SJCRH30 (cell line): ENCODE data around the gene SMAD7. TPM values are rescaled to one million over a fixed set of nuclear protein-coding genes. Genes with fewer than 3 reads are reported as not detected.

Experiments used
- DNase-seq, 2 experiments: peaks; one replicate each; pipeline ENCODE4 v3.0.0-alpha.2; 2015 to 2020
- H3K27ac ChIP-seq: fragments of 250-450 bp; sonication (Bioruptor Pico); 2 replicates; pipeline ENCODE4 v1.5.1; 2020; ENCODE audit warnings: mild to moderate bottlenecking, moderate library complexity
- H3K27me3 ChIP-seq: fragments of 250-450 bp; sonication (Bioruptor Pico); 2 replicates; pipeline ENCODE4 v1.5.1; 2020; ENCODE audit warnings: mild to moderate bottlenecking, moderate library complexity
- H3K36me3 ChIP-seq: fragments of 250-450 bp; sonication (Bioruptor Pico); 2 replicates; pipeline ENCODE4 v1.5.1; 2020; ENCODE audit warnings: mild to moderate bottlenecking, moderate library complexity
- H3K4me1 ChIP-seq: fragments of 250-450 bp; sonication (Bioruptor Pico); 2 replicates; pipeline ENCODE4 v1.5.1; 2020; ENCODE audit warnings: mild to moderate bottlenecking, moderate library complexity
- H3K4me3 ChIP-seq: fragments of 250-450 bp; sonication (Bioruptor Pico); 2 replicates; pipeline ENCODE4 v1.5.1; 2020; ENCODE audit warnings: mild to moderate bottlenecking, moderate library complexity
- H3K9me3 ChIP-seq: fragments of 250-450 bp; sonication (Bioruptor Pico); replicated peaks from 2 replicates; pipeline ENCODE4 v1.5.1; 2020; ENCODE audit warnings: mild to moderate bottlenecking, moderate library complexity
- total RNA-seq: library from RNA; depleted of rRNA; stranded (reverse); fragments of >200 nt; shearing (Covaris generic); gene quantifications from 2 replicates; pipeline ENCODE4 v1.2.3, GENCODE V29; 2014

Gene SMAD7
- total RNA-seq, 1 experiment from 2014 or later = 3.0 TPM

- H3K4me3 ChIP-seq = no peak overlapping the region
- H3K36me3 ChIP-seq = no peaks in the 10 kb centered on the region
- H3K4me1 ChIP-seq = no peaks in the 10 kb centered on the region
- DNase-seq = no peak
- no peak overlapping the region for H3K27ac ChIP-seq
- H3K9me3 ChIP-seq = no peaks in the 10 kb centered on the region
- no peaks in the 10 kb centered on the region for H3K27me3 ChIP-seq
Measured at GRCh38 chr18:48959551-48959920, 8.8 kb upstream of the SMAD7 start.

- Histone ChIP-seq H3K27me3 (no peaks in the 10 kb centered on the region), H3K9me3 (no peaks in the 10 kb centered on the region), H3K27ac (no peak overlapping the region), H3K36me3 (no peaks in the 10 kb centered on the region), H3K4me3 (no peak overlapping the region), H3K4me1 (no peaks in the 10 kb centered on the region)
- DNase-seq = no peak
Measured at GRCh38 chr18:48958951-48959350, 8.2 kb upstream of the SMAD7 start.

GRCh38 chr18:48957616-48958015, 6.9 kb upstream of the SMAD7 start:
- Histone ChIP-seq H3K9me3 (no peaks in the 10 kb centered on the region), H3K27ac (no peak overlapping the region), H3K4me1 (no peaks in the 10 kb centered on the region), H3K27me3 (no peaks in the 10 kb centered on the region), H3K36me3 (no peaks in the 10 kb centered on the region), H3K4me3 (no peak overlapping the region)
- no peak for DNase-seq

GRCh38 chr18:48957136-48957535, 6.4 kb upstream of the SMAD7 start:
- Histone ChIP-seq H3K36me3 (no peaks in the 10 kb centered on the region), H3K27ac (no peak overlapping the region), H3K4me1 (no peaks in the 10 kb centered on the region), H3K4me3 (no peak overlapping the region), H3K9me3 (no peaks in the 10 kb centered on the region), H3K27me3 (no peaks in the 10 kb centered on the region)
- no peak for DNase-seq

DNA sequence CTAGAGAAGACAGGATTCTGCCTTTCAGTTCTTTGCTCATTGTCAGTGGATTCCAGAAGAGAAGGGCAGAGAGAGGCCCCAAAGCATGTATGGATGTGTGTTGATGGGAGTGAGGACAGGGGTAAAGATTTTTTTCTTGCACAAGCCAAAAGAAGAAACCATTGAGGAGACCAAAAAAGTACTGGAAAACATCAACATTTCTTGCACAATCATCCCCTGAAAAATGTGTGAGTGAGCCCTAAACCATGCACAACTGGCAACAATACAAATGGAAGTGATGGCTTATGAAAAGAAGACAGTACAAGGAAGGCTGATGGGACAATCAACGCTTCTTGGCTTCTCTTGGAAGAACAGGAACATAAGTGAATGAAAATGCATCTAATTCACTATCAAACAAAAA, 5.6 kb upstream of the SMAD7 start:
- Histone ChIP-seq H3K4me3 (no peak overlapping the region), H3K9me3 (no peaks in the 10 kb centered on the region), H3K36me3 (no peaks in the 10 kb centered on the region), H3K27ac (no peak overlapping the region), H3K27me3 (no peaks in the 10 kb centered on the region), H3K4me1 (no peaks in the 10 kb centered on the region)
- DNase-seq = no peak

DNA sequence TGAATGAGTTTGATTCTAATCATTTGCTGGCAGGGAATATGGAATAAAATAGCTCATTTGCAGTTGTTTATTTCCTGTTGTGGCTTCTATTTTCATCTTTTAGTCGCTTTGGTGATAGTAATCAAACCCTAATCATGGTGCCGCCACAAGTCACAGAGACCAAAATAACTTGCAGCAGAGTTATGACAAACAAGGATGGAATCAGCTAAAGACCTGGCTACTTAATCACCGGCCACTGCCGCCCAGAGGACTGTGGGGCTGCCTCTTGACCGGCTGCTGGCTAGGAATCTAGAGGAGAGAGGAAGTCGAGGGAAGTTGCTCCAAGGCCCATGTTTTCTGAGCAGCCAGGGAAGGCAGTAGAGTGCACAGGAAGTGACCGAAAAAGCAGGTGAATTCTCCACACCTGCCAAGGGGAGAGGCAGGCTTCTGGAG, 5.1 kb upstream of the SMAD7 start:
- Histone ChIP-seq H3K36me3 (no peaks in the 10 kb centered on the region), H3K4me3 (no peak overlapping the region), H3K27ac (no peak overlapping the region), H3K4me1 (no peaks in the 10 kb centered on the region), H3K9me3 (no peaks in the 10 kb centered on the region), H3K27me3 (no peaks in the 10 kb centered on the region)
- no peak for DNase-seq

DNA sequence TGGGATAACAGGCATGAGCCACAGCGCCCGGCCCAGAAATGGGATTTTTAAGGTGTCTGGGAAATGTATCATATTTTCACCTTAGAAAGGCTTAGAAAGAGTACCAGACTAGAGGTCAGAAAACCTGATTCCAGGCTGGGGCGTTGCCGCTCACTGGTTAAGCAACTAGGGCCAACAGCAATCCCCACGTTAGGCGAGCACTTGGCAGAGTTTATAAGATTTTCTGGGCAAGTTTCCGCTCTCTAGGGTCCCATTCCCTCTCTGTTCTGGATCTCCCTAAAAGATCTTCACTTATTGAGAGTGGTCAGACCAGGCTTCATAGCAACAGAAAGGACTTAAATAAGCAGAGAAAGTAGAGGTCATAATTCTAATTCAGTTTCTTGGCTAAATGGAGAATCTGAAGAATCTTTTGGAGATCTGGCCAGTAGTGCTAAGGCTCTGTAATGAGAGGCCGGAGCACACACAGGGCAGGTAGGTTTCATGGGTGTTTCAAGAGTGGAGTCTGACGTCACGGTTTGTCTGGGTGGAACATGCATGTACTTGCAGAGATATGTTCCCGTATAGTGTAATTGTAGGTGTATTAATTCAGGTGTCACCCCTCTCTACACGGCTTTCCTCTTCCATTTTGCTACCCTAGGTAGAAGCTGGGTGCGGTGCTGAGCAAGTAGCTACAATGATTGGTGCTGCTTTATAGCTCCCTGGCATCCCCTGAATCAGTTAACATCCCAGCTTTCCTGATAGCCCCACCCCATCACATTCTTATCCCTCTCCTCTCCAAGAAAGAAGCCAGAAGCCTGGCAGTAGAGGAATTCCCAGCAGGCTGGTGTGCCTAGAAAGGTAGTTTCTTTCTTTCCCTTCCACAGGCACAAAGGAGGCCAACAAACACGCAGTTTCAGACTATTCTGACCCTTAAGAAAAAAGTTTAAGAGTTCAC, 4.4 kb upstream of the SMAD7 start:
- H3K36me3 ChIP-seq = no peaks in the 10 kb centered on the region
- no peak for DNase-seq
- H3K9me3 ChIP-seq = no peaks in the 10 kb centered on the region
- no peak overlapping the region for H3K4me3 ChIP-seq
- H3K4me1 ChIP-seq = no peaks in the 10 kb centered on the region
- no peaks in the 10 kb centered on the region for H3K27me3 ChIP-seq
- no peak overlapping the region for H3K27ac ChIP-seq

GRCh38 chr18:48953104-48953706, 2.4 kb upstream of the SMAD7 start:
- Histone ChIP-seq H3K9me3 (no peaks in the 10 kb centered on the region), H3K27me3 (no peaks in the 10 kb centered on the region), H3K36me3 (no peaks in the 10 kb centered on the region), H3K27ac (peak overlapping the region; percentile 98), H3K4me1 (no peaks in the 10 kb centered on the region), H3K4me3 (peak overlapping the region; percentile 86)
- no peak for DNase-seq

DNA sequence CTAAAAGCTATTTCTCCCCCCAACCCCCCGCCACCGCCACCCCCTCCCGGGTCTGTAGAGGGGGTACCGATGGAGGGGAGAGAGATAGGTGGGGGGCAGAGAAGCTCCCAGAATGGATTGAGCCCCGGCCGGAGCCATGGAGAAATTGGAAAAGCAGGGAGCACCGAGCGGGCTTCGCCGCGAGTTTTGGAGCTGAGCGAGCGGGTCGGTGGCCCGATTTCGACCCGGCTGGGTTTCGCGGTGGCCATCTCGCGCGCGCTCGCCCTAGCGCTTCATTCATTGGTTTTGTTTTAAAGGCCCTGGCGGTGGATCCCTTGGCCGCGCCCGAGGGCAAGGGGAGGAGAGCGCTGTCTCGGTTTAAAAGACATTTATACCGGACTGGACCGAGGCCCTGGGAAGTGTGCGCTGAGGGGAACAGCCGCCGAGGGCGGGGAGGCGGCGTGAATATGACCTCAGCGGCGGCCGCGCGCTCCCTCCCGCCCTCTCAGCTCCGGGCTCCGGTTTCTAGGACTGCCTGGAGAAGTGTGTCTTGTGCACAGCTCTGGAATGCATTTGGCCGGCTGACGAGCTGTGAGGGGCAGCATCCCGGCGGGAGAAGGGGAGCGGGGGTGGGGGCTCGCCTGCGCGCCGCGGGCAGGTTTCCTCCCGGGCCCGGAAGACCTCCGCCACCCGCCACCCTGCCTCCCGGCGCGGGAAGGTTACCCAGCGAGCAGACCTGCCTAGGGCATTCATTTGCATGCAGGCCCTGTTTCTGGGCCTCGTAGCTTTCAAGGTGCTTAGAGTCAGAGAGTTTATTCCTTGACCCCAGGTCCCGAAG, 1.7 kb upstream of the SMAD7 start:
- H3K36me3 ChIP-seq = no peaks in the 10 kb centered on the region
- DNase-seq = peak; percentile 78 to 80
- peaks cover 5% of the 10 kb centered on the region; the same call in 1 of the 2 replicates for H3K4me1 ChIP-seq
- no peaks in the 10 kb centered on the region for H3K9me3 ChIP-seq
- H3K27me3 ChIP-seq = no peaks in the 10 kb centered on the region
- H3K27ac ChIP-seq = peak overlapping the region; percentile 98
- peak overlapping the region; percentile 86 for H3K4me3 ChIP-seq

- peak; percentile 75 to 77 for DNase-seq
- peak overlapping the region; percentile 98 for H3K27ac ChIP-seq
- H3K4me1 ChIP-seq = peaks cover 14% of the 10 kb centered on the region
- no peaks in the 10 kb centered on the region for H3K27me3 ChIP-seq
- no peaks in the 10 kb centered on the region for H3K36me3 ChIP-seq
- H3K4me3 ChIP-seq = peak overlapping the region; percentile 86
- no peaks in the 10 kb centered on the region for H3K9me3 ChIP-seq
Measured at GRCh38 chr18:48951448-48952286, 902 bp upstream of the SMAD7 start.

DNA sequence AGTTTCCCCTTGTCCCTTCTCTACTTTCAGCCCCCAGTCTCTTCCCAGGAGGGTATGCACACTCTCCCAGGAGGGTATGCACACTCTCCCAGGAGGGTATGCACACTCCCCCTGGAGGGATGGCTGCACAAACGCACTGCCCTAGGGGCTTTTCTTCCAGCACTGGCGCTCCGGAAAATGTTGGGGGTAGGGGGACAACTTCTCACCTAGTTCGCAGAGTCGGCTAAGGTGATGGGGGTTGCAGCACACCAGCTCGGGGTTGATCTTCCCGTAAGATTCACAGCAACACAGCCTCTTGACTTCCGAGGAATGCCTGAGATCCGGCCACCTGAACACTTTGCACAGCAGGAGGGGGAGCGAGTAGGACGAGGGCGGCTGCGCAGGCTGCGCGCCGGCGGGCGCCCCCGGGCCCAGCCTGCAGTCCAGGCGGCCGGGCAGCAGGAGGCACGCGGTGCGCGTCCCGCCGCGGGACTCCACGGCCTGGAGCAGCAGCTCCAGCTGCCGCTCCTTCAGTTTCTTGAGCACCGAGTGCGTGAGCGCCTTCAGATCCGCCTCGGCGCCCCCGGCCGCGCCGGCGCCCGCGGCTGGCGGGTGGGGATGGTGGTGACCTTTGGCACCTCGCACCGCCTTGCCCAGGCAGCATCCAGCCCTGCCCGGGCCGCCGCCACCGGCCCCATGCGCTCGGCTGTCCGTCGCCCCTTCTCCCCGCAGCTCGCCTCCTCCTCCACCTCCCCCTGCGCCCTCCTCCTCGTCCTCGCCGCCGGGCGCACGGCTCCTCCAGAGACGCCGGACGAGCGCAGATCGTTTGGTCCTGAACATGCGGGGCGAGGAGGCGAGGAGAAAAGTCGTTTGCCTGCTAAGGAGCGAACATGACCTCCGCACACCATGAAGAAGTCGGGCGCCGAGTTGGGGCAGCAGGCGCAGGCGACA, 894 bp downstream of the SMAD7 start:
- peaks cover 23% of the 10 kb centered on the region for H3K4me1 ChIP-seq
- peak overlapping the region; percentile 67 for H3K4me3 ChIP-seq
- peak overlapping the region; percentile 35; the same call in 1 of the 2 replicates for H3K27ac ChIP-seq
- H3K36me3 ChIP-seq = no peaks in the 10 kb centered on the region
- peak; percentile 48 to 57 for DNase-seq
- no peaks in the 10 kb centered on the region for H3K9me3 ChIP-seq
- H3K27me3 ChIP-seq = no peaks in the 10 kb centered on the region

DNA sequence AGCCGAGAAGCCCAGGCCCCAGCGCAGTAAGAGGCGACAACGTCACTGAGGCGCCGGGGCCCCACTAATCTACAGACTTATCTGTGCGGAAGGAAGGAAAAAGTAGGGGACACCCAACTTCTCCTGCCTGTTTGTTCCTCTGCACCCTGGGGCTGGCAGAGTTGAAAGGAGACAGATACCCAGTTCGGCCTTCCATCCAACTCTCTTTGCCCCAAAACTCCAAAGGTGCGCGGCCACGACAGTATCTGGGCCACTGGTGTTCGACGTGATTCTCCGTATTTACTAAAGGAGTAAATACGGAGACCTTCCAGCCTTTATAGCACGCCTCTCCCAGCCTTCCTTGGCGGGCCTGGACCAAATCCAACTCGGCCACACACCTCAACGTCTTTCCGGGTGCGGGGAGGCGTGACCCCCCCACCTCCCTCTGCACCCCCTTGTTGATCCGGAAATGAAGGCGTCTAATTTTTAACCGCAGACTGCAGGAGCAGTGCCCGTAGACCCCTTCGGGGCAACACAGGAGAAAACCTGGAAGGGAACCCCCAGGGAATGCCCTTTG, 1.6 kb downstream of the SMAD7 start:
- H3K27ac ChIP-seq = peak overlapping the region; percentile 28; the same call in 1 of the 2 replicates
- H3K4me1 ChIP-seq = peaks cover 23% of the 10 kb centered on the region

More for the DNA sequence above, 1.6 kb downstream of the SMAD7 start:
- Histone ChIP-seq H3K36me3 (no peaks in the 10 kb centered on the region), H3K9me3 (no peaks in the 10 kb centered on the region), H3K27me3 (no peaks in the 10 kb centered on the region), H3K4me3 (peak overlapping the region; percentile 67)
- DNase-seq = peak; percentile 17 to 32
